ENCODE measurements around the gene TRIOBP.

TRIOBP gene

DNA sequence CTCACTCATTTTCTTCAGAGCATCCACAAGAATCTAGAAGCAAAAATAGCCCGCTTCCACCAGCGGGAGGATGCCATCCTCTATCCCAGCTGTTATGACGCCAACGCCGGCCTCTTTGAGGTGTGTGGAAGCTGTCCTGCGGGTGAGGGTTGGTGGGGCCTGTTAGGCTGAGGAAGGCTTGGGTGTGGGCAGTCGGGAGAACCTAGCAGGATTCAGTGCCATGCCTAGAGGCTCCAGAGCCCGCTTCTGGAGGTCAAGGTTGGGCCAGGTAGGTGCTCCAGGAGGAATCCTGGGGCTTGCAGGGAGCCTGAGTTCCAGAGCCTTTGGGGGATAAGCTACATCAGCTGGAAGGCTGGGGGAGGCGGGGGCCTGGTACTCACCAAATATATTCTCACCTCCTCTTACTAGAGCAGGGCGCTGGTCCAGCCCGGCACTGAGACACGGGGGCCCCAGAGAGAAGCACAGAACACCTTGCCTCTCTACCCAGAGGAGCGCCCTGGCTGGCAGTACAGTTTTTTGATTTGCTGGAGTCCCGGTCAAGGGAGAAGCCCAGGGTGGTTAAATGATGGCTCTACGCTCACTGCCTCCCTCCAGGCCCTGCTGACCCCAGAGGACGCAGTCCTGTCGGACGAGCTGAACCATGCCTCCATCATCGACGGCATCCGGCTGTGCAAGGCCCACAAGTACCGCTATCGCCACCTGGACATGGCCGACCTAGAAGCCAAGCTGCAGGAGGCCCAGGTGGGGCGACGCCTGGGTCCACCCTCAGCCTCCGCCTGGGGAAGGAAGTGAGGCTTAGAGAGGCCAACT lies 116.2 kb downstream of the TRIOBP start:
- in situ Hi-C loops (cut with MboI; ENCODE audit: low sequenced_read_pairs, unreplicated experiment): loop anchor here (10.0 kb wide), 1 partner anchor 152 kb away; no protein-coding TSS in a partner anchor
- DNase-seq (ENCODE audit: low spot score): no peak
- no peak for TF ChIP-seq CTCF (IDR thresholded peaks at IDR 0.05; ENCODE audit: borderline replicate concordance, control extremely low read depth, extremely low read depth, insufficient read depth, missing control alignments)

- in situ Hi-C loops (cut with MboI; ENCODE audit: low sequenced_read_pairs, unreplicated experiment): loop anchor here (10.0 kb wide), 1 partner anchor 149 kb away; no protein-coding TSS in a partner anchor
- no peak for TF ChIP-seq CTCF (IDR thresholded peaks at IDR 0.05; ENCODE audit: borderline replicate concordance, control extremely low read depth, extremely low read depth, insufficient read depth, missing control alignments)
- no peak for DNase-seq (ENCODE audit: low spot score)
These were observed 118.7 kb downstream of the TRIOBP start for GRCh38 chr22:37815593-37815992.

- in situ Hi-C loops (cut with MboI; ENCODE audit: low sequenced_read_pairs, unreplicated experiment): loop anchor here (10.0 kb wide), 1 partner anchor 148 kb away; no protein-coding TSS in a partner anchor
- TF ChIP-seq CTCF (IDR thresholded peaks at IDR 0.05; ENCODE audit: borderline replicate concordance, control extremely low read depth, extremely low read depth, insufficient read depth, missing control alignments): no peak
- no peak for DNase-seq (ENCODE audit: low spot score)
These were observed 119.8 kb downstream of the TRIOBP start for GRCh38 chr22:37816543-37817180.

DNA sequence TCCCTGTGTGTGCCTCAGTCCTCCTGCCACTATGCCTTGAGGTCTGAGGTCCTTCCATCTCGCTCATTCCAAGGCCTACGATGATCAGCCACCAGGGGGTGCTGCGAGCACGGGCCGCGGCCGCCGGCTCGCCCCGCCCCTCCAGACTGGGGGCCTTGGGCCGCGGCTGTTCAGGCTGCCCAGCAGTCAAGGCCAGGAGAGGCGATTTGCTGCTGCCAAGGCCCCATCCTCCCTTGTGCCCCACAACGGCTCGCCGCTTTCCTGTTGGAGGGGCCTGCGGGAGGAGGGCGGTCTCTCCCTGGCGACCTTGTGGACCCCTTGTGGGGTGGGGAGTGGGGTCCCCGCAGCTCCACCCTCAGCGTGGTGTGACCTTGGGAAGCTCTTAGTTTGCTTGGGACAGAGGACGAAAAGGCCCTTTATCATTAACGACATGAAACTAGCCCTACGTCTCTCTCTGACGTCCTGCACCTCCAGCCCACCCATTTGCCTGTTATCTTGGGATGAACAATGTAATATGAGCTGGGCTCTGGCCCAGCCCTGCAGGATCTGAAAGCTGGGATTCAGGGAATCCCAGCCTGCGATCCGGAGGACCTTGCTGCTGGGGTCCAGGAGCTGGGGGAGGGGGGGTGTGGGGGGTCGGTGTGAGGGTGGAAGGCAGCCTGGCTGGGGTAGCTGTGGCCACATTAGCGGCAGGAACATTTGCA lies 121.0 kb downstream of the TRIOBP start:
- TF ChIP-seq CTCF (IDR thresholded peaks at IDR 0.05; ENCODE audit: borderline replicate concordance, control extremely low read depth, extremely low read depth, insufficient read depth, missing control alignments): peak; percentile 83
- in situ Hi-C loops (cut with MboI; ENCODE audit: low sequenced_read_pairs, unreplicated experiment): loop anchor here (10.0 kb wide), 1 partner anchor 147 kb away; no protein-coding TSS in a partner anchor
- peak; percentile 95 for DNase-seq (ENCODE audit: low spot score)

DNA sequence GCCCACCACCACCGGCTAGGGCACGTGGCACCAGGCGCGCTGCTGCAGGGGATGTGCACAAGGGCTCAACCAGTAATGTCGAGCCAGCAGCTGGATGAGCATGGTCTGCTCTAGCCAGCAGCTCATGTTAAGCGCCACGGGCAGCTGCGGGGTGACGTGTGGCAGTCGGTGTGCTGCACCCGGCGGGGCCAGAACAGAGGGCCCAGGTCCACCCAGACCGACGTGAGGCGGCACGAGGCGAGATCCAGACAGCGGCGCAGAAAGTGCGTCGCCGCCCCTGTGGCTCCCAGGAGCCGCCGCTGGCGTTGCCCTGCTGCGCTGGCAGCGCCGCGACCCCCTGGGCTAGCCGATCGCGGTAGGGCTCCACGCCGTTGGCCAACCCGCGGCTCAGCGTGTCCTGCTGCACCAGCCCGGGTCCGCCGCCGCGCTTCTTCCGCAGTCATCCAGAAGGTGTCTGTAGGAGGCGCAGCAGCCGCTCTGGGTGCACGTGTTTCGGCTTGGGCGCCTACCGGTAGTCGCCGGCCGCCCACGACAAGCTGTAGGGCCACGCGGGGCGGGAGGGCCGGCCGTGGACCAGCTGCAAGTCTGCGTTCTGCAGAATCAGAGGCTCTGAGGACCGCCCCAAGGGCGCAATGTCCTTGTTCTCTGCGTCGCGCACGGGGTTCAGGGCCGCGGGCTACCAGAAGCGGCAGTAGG lies 121.7 kb downstream of the TRIOBP start:
- peak; percentile 47 for TF ChIP-seq CTCF (IDR thresholded peaks at IDR 0.05; ENCODE audit: borderline replicate concordance, control extremely low read depth, extremely low read depth, insufficient read depth, missing control alignments)
- in situ Hi-C loops (cut with MboI; ENCODE audit: low sequenced_read_pairs, unreplicated experiment): loop anchor here (10.0 kb wide), 1 partner anchor 146 kb away; no protein-coding TSS in a partner anchor
- DNase-seq (ENCODE audit: low spot score): peak; percentile 89

DNA sequence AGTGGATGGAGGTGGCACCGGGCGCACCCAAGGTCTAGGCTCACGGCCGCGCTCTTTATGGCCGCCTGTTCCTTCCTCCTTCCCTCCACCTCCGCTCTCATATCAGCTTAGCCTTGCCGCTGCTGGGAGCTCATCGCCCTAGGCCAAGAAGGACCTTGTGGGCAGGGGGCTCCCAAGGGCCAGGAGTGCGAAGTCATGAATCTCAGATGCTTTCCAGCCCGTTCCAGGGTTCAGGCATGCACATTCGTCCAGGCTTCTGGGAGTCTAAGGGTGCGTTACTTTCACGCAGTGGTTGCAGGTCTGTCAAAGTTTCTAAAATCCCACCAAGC lies 122.2 kb downstream of the TRIOBP start:
- in situ Hi-C loops (cut with MboI; ENCODE audit: low sequenced_read_pairs, unreplicated experiment): loop anchor here (10.0 kb wide), 1 partner anchor 146 kb away; no protein-coding TSS in a partner anchor
- no peak for DNase-seq (ENCODE audit: low spot score)
- TF ChIP-seq CTCF (IDR thresholded peaks at IDR 0.05; ENCODE audit: borderline replicate concordance, control extremely low read depth, extremely low read depth, insufficient read depth, missing control alignments): no peak
